ENCODE data around the gene ZNRF1. TPM values are rescaled to one million over a fixed set of nuclear protein-coding genes. Genes with fewer than 3 reads are reported as not detected.

ZNRF1 gene
- total RNA-seq, 1 experiment from 2014 or later: 52.3 TPM

GRCh38 chr16:74950511-74950910 is 48.3 kb upstream of the ZNRF1 start:
- no peaks in the 10 kb centered on the region; the same call in 1 of the 2 replicates for H3K36me3 ChIP-seq (ENCODE audit: control insufficient read depth, insufficient read depth, low read length)
- POLR2A ChIA-PET: no interaction called here
- in situ Hi-C loops (cut with HindIII; ENCODE audit: low pct_unique_long_range_greater_than_20kb, low sequenced_read_pairs): no loop called here

DNA sequence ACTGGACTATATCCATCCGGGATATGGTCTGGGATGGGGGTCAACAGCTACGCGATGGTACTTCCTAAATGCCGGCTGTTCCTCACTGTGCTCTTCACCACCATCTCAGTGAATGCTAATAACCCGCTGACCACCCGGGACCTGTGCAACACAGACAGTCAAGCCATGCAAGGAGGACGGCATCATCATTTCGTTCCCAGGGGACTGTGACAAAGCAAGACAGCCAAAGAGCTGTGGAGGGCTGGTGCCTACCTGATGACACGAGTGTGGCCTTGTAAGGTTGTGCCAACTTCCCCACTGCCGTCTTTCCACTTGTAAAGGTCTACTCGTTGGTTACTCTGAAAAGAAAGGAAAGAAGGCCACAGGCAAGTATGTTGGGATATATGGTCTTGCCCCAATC is 47.6 kb upstream of the ZNRF1 start:
- CTCF ChIA-PET: interaction anchor here (0.7 kb wide), 1 partner anchor 175 kb away, joined by 4 read pairs; no protein-coding TSS in a partner anchor
- intact Hi-C loops (cut with micrococcal nuclease; ENCODE audit: unreplicated experiment) (no loop called here), in situ Hi-C loops (cut with HindIII; ENCODE audit: low pct_unique_long_range_greater_than_20kb, low sequenced_read_pairs) (no loop called here)
- H3K4me3 ChIP-seq (ENCODE audit: low read depth in 2 of 2, low read length in 2 of 2): no peak overlapping the region
- no peak for ATAC-seq
- no TSS peak for BruUV-seq (replicated peaks)
- no peaks in the 10 kb centered on the region for H3K27me3 ChIP-seq (ENCODE audit: control insufficient read depth, insufficient read depth, low read length)
- no peak for DNase-seq (ENCODE audit: low read depth, low spot score)
- no peak overlapping the region for H3K27ac ChIP-seq (ENCODE audit: low read length)
- POLR2A ChIA-PET: no interaction called here
- no peaks in the 10 kb centered on the region; the same call in 1 of the 2 replicates for H3K36me3 ChIP-seq (ENCODE audit: control insufficient read depth, insufficient read depth, low read length)
- no peaks in the 10 kb centered on the region for H3K4me1 ChIP-seq (ENCODE audit: control insufficient read depth, insufficient read depth, low read length)
- TF ChIP-seq POLR2AphosphoS5 (IDR thresholded peaks at IDR 0.05; ENCODE audit: low read depth, low read length) (no peak), SIN3A (IDR thresholded peaks at IDR 0.05; ENCODE audit: borderline replicate concordance, insufficient read depth, low read depth, low read length) (no peak), REST (IDR thresholded peaks at IDR 0.05; ENCODE audit: insufficient read depth in 1 of 2, low read depth in 2 of 2, low read length in 1 of 2) (no peak), CTCF (IDR thresholded peaks at IDR 0.05) (no peak), TCF7L2 (IDR thresholded peaks at IDR 0.05; ENCODE audit: low read depth, low read length) (no peak)
- no peaks in the 10 kb centered on the region for H3K9me3 ChIP-seq (ENCODE audit: control insufficient read depth, insufficient read depth, low read depth, low read length)

More at GRCh38 chr16:74950511-74950910, 48.3 kb upstream of the ZNRF1 start:
- Histone ChIP-seq H3K27me3 (ENCODE audit: control insufficient read depth, insufficient read depth, low read length) (no peaks in the 10 kb centered on the region), H3K27ac (ENCODE audit: low read length) (no peak overlapping the region), H3K4me1 (ENCODE audit: control insufficient read depth, insufficient read depth, low read length) (no peaks in the 10 kb centered on the region), H3K4me3 (ENCODE audit: low read depth in 2 of 2, low read length in 2 of 2) (no peak overlapping the region), H3K9me3 (ENCODE audit: control insufficient read depth, insufficient read depth, low read depth, low read length) (no peaks in the 10 kb centered on the region)
- intact Hi-C loops (cut with micrococcal nuclease; ENCODE audit: unreplicated experiment): no loop called here
- no TSS peak for BruUV-seq (replicated peaks)
- DNase-seq (ENCODE audit: low read depth, low spot score) (no peak), ATAC-seq (no peak)
- CTCF ChIA-PET: interaction anchor here (0.6 kb wide), 1 partner anchor 714 kb away, joined by 4 read pairs; no protein-coding TSS in a partner anchor
- TF ChIP-seq REST (IDR thresholded peaks at IDR 0.05; ENCODE audit: insufficient read depth in 1 of 2, low read depth in 2 of 2, low read length in 1 of 2) (no peak), POLR2AphosphoS5 (IDR thresholded peaks at IDR 0.05; ENCODE audit: low read depth, low read length) (no peak), SIN3A (IDR thresholded peaks at IDR 0.05; ENCODE audit: borderline replicate concordance, insufficient read depth, low read depth, low read length) (no peak), TCF7L2 (IDR thresholded peaks at IDR 0.05; ENCODE audit: low read depth, low read length) (no peak), CTCF (IDR thresholded peaks at IDR 0.05) (no peak)
